ENCODE measurements around the gene ANKRD13B. TPM values are rescaled to one million over a fixed set of nuclear protein-coding genes. Genes with fewer than 3 reads are reported as not detected.

Gene ANKRD13B
- total and polyA plus RNA-seq, 9 donors, result 3.6 to 23.4 (median 12.0) TPM

- peak overlapping the region; percentile 50 for H3K4me3 ChIP-seq
- intact Hi-C loops (cut with DNase I), result loop anchor here in 1 of 4 donors (10.0 kb wide), 1 partner anchor 152 kb away; no protein-coding TSS in a partner anchor
- WGBS, 3 donors, result 49 to 53% (median 53%) methylated on average over 4 of the region's 4 CpGs
These were observed 30.3 kb downstream of the ANKRD13B start for GRCh38 chr17:29623283-29623647.

GRCh38 chr17:29624586-29624985, 31.7 kb downstream of the ANKRD13B start:
- Histone ChIP-seq H3K4me1 (ENCODE audit: insufficient read depth) (no peaks in the 10 kb centered on the region), H3K36me3 (no peaks in the 10 kb centered on the region), H3K4me3 (no peak overlapping the region), H3K27me3 (no peaks in the 10 kb centered on the region), H3K27ac (no peak overlapping the region), H3K9me3 (no peaks in the 10 kb centered on the region)
- 80 to 84% (median 81%) methylated on average over 4 of the region's 4 CpGs for WGBS, 3 donors
- intact Hi-C loops (cut with DNase I), result loop anchor here in 1 of 4 donors (10.0 kb wide), 1 partner anchor 150 kb away; no protein-coding TSS in a partner anchor
- DNase-seq, result no peak
- no peak for TF ChIP-seq POLR2A (IDR thresholded peaks at IDR 0.05)
- TF ChIP-seq, protein P1, sequence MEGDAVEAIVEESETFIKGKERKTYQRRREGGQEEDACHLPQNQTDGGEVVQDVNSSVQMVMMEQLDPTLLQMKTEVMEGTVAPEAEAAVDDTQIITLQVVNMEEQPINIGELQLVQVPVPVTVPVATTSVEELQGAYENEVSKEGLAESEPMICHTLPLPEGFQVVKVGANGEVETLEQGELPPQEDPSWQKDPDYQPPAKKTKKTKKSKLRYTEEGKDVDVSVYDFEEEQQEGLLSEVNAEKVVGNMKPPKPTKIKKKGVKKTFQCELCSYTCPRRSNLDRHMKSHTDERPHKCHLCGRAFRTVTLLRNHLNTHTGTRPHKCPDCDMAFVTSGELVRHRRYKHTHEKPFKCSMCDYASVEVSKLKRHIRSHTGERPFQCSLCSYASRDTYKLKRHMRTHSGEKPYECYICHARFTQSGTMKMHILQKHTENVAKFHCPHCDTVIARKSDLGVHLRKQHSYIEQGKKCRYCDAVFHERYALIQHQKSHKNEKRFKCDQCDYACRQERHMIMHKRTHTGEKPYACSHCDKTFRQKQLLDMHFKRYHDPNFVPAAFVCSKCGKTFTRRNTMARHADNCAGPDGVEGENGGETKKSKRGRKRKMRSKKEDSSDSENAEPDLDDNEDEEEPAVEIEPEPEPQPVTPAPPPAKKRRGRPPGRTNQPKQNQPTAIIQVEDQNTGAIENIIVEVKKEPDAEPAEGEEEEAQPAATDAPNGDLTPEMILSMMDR (IDR thresholded peaks at IDR 0.05), result no peak
- no peak for TF ChIP-seq EP300 (IDR thresholded peaks at IDR 0.05)

More at GRCh38 chr17:29623283-29623647, 30.3 kb downstream of the ANKRD13B start:
- H3K36me3 ChIP-seq, result no peaks in the 10 kb centered on the region
- H3K27me3 ChIP-seq, result no peaks in the 10 kb centered on the region
- no peaks in the 10 kb centered on the region for H3K9me3 ChIP-seq
- no peak for DNase-seq
- H3K4me1 ChIP-seq (ENCODE audit: insufficient read depth), result no peaks in the 10 kb centered on the region
- H3K27ac ChIP-seq, result no peak overlapping the region
- TF ChIP-seq POLR2A (IDR thresholded peaks at IDR 0.05) (no peak), EP300 (IDR thresholded peaks at IDR 0.05) (no peak)
- TF ChIP-seq, protein P1 (IDR thresholded peaks at IDR 0.05), result no peak

DNA sequence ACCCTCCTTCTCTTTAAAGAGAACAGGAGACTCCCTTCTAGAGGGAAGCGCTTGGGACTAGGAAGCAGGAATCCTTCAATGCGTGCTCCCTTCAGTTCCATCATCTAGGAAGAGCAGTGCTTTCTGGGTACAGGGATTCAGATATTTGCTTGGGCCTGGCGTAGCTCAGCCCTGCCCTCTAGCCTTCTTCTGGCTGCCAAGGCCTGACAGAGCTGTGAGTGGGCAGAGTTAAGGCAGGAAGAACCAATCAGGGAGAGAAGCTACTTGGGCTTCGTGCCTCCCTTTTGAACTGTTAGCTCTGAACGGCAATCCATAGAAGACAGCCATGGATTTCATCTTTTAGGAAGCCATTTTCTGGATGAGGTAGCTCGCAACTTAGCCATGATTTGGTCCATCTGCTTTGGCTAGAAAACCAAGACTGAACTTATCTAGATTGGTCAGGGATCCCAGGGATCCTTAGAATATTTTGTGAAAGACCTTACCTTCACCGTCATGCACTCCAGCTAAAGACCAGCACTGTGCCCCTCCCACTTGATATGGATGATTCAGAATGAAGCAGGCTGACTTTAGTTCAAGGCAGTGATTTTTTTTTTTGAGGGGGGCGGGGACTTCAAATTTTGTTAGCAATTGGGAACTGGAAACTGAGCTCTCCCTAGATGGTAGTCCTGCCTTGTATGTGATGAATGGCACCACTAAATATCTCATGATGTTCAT, 32.3 kb downstream of the ANKRD13B start:
- H3K4me3 ChIP-seq, result no peak overlapping the region
- no peak overlapping the region for H3K27ac ChIP-seq
- H3K36me3 ChIP-seq, result no peaks in the 10 kb centered on the region
- TF ChIP-seq POLR2A (IDR thresholded peaks at IDR 0.05) (no peak), EP300 (IDR thresholded peaks at IDR 0.05) (no peak)
- TF ChIP-seq, protein P1 (IDR thresholded peaks at IDR 0.05), result no peak
- DNase-seq, result no peak
- WGBS, 3 donors, result 77 to 83% (median 79%) methylated on average over 8 of the region's 8 CpGs
- no peaks in the 10 kb centered on the region for H3K9me3 ChIP-seq
- no peaks in the 10 kb centered on the region for H3K27me3 ChIP-seq
- intact Hi-C loops (cut with DNase I), result loop anchor here in 1 of 4 donors (10.0 kb wide), 1 partner anchor 150 kb away; no protein-coding TSS in a partner anchor
- H3K4me1 ChIP-seq (ENCODE audit: insufficient read depth), result no peaks in the 10 kb centered on the region

GRCh38 chr17:29627951-29628350, 35.0 kb downstream of the ANKRD13B start:
- no peak overlapping the region for H3K4me3 ChIP-seq
- no peaks in the 10 kb centered on the region for H3K27me3 ChIP-seq
- H3K36me3 ChIP-seq, result no peaks in the 10 kb centered on the region
- no peaks in the 10 kb centered on the region for H3K9me3 ChIP-seq
- TF ChIP-seq, protein P1 (IDR thresholded peaks at IDR 0.05), result no peak
- TF ChIP-seq POLR2A (IDR thresholded peaks at IDR 0.05), result no peak
- TF ChIP-seq EP300 (IDR thresholded peaks at IDR 0.05), result no peak
- H3K27ac ChIP-seq, result no peak overlapping the region
- no peak for DNase-seq
- intact Hi-C loops (cut with DNase I), result loop anchor here in 1 of 4 donors (10.0 kb wide), 1 partner anchor 147 kb away; no protein-coding TSS in a partner anchor
- WGBS, 3 donors, result 87 to 97% (median 92%) methylated on average over 1 of the region's 1 CpG
- no peaks in the 10 kb centered on the region for H3K4me1 ChIP-seq (ENCODE audit: insufficient read depth)
